HG03060 (cell line): ENCODE measurements around the gene PARP16.
A peak's percentile ranks its signal among the peaks of the same experiment; 100 is the strongest.

Source experiments
- ATAC-seq: cut with Tn5 transposase; IDR thresholded peaks from one replicate; pipeline ENCODE4 v1.9.1; 2021; ENCODE audit warnings: low read depth, moderate number of reproducible peaks; ENCODE audit not compliant: unreplicated experiment

PARP16 gene, protein sequence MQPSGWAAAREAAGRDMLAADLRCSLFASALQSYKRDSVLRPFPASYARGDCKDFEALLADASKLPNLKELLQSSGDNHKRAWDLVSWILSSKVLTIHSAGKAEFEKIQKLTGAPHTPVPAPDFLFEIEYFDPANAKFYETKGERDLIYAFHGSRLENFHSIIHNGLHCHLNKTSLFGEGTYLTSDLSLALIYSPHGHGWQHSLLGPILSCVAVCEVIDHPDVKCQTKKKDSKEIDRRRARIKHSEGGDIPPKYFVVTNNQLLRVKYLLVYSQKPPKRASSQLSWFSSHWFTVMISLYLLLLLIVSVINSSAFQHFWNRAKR

DNA sequence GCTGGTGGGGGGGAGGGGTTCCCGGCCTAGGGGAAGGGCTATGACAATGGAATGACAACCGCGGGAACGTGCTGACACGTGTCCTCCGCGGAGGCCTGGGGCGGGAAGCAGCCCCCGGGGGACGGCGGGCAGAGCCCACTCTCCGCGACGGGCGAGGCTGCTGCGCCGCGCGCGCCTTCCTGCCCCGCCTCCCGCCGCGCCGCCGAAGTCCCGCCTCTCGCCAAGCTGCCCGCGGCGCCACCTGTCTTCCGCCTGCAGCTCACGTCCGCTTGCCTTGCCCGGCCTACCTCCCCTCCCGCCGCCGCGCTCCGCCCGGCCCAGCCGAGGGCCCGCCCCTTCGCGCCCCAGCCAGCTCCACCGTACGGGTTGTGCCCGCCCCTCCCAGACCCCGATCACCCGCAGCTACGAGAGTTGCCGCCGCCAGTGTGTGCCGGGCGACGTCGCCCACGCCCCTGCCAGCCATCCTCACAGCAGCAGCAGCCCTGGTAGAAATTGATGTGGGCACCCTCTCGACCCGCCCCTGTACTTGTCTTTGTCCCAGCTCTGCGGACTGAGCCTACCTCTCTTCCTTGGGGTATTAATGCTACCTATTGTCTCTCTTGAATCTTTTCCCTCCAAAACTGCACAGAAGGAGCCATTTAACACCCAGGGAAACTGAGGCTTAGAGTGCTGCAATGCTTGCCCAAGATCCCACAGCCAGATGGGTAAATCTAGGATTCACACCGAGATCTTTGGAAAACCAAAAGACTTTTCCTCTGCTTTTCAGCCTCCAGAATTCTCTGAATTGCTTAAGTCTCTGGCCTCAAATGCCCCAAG lies at the start of gene PARP16:
Gene PARP16, minus strand, starts transcription at position 180 of the 816 bp plus-strand sequence. CDS start 457 bp downstream, outside the sequence.
- peak; percentile 82 for ATAC-seq

- no peak for ATAC-seq
Observed at GRCh38 chr15:65335278-65336055, 48.8 kb upstream of the PARP16 start.

DNA sequence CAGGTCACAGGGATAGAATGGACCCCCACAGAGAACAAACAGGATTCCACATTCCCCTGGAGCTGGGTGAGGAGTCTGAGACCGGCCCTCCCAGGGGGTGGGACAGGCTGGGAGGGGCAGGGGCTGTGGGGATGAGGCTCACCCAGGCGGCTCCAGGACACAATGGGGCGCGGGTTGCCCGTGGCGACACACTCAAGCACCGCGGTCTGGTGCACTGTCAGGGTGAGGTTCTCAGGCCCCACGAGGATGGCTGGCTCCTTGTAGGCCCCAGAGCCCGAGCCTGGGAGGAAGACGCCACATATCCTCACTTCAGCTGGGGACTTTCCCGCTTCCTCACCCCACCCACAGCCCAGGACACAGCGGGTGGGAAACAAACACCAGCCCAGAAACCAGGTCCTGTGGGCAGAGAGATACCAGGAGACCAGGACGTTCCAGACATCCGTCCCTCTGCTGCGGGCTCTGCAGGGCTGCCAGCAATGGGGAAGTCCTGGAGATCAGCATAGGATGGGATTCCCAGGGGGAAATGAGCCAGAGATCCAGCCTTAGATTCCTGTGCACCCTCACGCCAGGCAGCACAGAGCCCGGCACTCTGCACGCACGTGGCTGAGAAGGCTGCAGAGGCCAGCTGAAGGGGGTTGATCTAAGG lies 48.0 kb upstream of the PARP16 start:
- ATAC-seq: no peak

DNA sequence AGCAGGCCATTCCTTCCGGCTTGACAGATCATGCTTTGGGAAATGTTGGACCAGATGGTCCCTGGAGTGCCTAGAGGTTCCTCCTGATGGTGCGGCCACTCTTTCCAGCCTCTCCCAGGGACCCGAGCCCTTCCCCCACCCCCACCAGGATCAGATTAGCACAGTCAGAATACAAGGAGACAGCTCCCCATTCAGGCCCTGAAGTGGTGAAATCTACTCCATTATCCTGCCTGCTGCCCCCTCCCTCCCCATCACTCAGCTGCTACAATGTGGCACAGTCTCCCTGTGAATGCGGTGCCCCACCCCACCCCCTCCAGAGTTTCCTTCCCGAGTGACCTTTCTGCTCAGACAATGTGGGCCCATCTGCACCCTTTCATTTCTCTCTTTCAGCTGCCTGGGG lies 47.2 kb upstream of the PARP16 start:
- ATAC-seq: no peak

DNA sequence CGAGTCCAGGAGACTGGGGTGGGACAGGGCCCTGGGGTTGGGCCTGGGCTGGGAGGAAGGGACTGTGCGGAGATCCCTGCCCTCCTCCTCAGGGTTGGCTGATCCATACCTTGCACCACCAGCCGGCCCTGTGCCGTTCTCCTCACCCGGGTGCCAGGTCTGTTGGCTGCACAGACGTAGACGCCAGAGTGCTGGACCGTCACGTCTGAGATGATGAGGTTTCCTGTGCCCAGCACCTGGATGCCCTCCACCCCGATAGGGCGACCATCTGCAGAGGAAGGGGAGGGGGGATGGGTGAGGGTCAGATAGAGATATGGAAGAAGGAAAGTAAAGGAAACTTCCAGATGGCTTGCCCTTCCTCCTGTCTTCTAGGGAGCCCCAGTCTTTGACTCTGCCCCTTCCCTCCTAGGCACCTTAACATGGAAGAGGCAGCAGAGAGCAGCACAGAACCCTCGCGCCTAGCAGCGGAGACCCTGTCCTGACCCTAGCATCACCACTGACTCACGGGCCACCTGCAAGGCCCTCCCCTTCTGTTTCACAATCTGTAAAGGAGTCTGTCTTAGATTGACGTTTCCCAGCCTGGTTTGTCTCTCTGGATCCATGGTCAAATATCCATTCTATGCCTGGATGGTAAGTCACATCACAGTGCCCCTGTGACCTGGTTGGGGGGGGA lies 46.6 kb upstream of the PARP16 start:
- no peak for ATAC-seq

DNA sequence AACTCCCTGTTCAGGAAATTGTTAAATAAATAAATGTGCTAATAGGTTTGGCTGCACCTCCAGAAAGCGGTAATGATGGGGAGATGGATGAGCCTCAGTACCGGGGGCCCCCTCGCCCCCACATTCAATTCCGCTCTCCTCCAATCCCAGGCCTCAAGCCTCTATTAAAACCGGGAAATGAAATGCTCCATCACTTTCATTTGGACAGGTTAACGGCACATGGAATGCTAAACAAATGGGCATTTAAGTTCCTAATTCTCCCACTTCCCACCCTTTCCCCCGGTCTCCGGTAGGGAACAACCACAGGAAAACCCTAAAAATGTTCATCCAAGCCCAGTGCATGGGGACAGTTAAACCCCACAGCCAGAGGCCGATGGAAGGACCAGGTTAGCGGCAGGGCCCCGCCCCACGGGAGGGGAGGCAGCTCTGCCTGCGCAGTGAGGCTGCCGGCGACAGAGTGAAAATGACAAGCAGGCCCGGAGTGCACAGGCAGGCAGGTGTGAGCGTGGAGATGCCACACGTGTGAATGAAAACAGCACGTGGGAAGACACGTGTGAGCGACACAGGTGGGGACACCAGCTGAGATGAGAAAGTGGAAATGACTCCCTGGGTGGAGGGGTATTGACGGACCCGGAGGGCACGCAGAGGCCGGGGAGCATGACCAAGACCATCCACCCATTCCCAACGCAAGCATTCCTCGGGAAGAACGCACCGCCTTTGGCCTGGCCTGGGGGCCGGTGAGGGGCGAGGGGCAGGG lies 45.9 kb upstream of the PARP16 start:
- no peak for ATAC-seq

DNA sequence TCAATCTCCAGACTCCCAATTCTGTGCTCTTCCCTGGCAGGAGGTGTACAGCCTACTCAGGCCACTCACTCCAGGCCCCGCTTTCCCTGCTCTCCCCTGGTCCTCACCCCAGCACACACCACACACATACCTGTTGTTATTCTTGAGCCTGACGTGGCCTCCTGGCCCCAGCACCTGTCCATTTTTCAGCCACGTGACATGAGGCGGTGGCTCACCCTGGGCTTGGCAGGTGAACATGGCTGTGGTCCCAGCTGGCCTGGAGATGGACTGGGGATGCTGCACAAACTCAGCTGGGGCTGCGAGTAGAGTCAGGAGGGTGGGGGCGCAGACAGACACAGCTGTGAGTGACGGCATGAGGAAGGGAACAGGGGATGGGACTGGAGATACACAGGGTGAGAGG lies 45.1 kb upstream of the PARP16 start:
- no peak for ATAC-seq

DNA sequence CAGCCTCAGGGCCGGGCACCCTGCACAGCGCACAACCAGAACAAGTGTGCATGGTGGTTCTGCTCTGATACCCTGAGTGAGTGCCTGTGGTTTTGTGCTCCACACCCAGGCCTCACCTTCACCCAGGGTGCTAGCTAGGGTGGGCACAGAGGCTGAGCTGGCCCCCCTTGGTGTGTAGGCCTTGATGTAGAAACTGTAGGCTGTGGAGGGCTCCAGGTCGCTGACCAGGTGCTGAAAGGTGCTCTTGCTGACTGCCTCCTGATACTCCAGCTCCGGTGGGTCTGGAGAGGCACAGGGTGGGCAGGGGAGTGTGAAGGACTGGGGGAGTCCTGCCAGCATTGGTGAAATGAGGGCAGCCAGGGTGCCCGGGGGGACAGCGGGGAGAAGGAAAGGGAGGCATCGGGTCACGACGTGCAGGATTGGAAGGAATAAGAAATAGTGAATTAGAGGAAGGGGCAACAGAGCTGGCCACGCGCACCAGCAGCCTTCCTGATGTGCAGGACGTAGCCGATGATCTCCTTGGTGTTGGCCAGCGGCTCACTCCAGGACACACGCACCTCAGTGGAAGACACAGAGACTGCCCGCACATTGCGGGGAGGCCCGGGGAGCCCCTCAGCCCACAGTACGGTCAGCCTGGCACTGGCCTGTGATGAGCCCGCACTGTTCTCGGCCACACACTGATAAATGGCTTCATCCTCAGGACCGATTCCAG lies 44.4 kb upstream of the PARP16 start:
- no peak for ATAC-seq

- ATAC-seq: no peak
Observed at GRCh38 chr15:65329984-65330735, 43.5 kb upstream of the PARP16 start.

DNA sequence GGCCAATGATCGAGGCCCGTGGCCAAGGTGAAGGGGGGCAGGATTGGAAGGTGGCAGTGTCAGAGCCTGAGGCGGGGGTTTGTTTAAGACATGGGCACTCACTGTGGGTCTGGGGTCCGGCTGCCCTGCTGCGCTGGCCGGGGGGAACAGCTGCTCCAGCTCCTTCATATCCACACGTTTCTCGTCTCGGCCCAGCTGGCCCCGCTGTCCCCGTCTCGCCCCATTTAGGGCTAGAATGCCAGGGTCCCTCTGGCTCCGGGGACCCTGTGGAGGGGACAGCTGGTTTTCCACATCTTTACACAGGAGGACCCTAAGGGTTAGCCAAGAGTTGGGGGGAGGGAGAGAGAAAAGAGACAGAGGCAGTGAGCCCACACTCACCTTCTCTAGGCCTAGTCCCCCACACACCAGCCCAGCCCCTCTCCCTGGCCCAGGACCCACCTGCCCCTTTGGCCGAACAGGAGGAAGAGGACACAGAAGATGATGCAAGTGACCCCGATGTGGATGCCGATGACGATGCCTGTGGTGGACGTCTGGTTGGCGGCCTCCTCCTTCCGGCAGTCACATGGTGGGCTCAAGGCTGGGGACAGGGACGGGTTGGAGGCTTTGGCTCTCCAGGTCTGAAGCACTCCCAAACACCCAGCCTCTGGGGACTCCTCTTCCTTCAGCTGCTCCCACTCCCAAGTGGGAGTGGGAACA lies 42.8 kb upstream of the PARP16 start:
- no peak for ATAC-seq

GRCh38 chr15:65328506-65329287 lies 42.0 kb upstream of the PARP16 start:
- ATAC-seq: no peak

DNA sequence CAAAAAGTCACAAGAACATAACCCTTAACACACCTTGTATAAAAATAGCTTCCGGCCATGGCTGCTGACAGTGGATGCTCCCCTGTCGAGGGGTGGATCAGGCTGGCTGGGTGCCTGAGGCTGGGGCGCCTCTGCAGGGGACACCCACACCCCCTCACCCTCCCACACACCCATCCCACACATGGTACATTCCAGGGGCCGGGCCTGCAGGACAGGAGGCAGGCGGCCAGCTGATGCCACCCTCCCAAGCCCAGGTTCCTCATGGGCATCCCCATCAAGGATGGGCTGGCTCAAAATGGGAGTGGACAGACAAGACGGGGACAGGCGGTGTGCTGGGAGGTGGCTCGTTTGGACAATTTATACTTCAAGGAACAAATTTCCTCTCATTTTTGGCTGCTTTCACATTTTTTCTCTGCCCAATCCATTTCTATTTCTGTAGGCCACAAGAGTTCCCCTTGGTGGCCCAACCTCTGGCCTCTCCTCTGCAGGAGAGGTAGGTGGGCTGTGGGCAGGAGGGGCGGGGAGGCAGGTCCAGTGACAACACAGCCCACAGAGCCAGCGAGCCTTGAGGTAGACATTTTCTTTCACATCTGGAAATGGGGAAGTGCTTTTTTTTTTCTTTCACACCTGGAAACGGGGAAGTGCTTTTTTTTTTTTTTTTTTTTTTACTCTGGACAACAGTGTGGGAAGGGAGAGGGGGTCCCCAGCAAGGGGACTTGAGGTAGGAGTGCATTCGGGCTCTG lies 41.1 kb upstream of the PARP16 start:
- no peak for ATAC-seq

DNA sequence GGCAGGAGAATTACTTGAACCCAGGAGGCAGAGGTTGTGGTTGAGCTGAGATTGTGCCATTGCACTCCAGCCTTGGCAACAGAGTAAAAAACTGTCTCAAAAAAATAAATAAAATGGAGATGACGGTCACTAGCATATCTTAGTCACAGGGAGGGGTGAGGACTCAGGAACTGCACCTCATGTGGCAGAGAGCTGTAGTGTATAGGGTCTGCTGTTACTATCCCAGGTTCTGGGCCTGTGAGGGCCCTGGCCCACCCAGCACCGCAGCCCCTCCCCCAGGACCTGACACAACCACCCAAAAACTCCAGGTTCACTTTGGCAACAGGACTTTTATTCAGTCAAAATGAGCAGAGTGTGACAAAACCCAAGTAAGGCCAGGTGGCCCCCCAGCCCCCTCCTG lies 40.1 kb upstream of the PARP16 start:
- ATAC-seq: no peak

DNA sequence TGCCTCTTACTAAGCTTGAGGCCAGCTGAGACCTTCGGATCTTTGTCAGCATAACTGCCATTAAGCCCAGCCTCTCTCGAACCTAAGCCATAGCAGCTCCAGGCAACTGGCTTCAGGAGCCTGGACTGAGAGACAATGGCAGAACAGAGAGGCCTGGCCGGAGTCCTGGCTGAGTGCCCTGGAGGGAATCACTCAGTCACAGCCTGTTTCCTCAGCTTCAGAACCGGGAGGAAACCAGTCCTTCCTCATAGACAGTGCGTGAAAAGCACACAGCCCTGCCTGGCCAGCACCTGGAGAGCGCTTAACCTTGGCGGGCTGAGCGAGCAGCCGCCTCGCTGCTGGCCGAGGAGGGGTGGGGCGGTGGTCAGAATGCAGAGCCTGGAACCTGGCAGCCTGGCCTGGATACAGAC lies 39.4 kb upstream of the PARP16 start:
- no peak for ATAC-seq

GRCh38 chr15:65323071-65323511 lies 36.4 kb upstream of the PARP16 start:
- no peak for ATAC-seq

DNA sequence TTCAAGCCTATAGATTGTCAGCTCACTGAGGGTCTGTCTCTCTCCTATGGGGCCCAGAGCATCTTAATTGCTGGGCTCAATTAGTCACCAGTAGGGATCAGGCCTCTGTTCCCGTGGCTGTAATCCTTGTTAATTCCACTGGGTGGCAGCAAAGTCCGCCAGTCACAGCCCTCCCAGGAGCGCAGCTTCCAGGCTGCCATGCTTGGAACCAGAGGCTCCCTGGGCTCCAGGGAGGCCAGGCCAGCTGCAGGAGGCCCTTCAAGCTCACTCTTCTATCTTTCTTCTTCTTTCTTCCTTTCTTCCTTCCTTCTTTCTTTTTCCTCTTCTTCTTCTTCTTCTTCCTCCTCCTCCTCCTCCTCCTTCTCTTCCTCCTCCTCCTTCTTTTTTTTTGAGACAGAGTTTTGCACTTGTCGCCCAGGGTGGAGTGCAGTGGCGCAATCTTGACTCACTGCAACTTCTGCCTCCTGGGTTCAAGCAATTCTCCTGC lies 32.2 kb upstream of the PARP16 start:
- ATAC-seq: no peak
